ENCODE data around the gene HTR7.
"Not testable (repeated sequence)": the region's sequence is repeated elsewhere in the genome, so short reads cannot be mapped to it uniquely, and the experiment has no call there.

DNA sequence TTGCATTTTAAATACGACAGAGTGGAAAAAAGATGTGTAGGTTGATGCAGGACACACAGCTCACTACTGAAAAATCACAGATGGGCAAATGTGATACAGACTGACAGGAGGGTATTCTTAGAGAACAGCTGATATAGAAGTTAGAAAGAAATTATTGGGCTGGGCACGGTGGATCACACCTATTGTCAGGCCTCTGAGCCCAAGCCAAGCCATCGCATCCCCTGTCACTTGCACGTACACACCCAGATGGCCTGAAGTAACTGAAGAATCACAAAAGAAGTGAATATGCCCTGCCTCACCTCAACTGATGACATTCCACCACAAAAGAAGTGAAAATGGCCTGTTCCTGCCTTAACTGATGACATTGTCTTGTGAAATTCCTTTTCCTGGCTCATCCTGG is 50.7 kb downstream of the HTR7 start:
- TF ChIP-seq, protein P1, sequence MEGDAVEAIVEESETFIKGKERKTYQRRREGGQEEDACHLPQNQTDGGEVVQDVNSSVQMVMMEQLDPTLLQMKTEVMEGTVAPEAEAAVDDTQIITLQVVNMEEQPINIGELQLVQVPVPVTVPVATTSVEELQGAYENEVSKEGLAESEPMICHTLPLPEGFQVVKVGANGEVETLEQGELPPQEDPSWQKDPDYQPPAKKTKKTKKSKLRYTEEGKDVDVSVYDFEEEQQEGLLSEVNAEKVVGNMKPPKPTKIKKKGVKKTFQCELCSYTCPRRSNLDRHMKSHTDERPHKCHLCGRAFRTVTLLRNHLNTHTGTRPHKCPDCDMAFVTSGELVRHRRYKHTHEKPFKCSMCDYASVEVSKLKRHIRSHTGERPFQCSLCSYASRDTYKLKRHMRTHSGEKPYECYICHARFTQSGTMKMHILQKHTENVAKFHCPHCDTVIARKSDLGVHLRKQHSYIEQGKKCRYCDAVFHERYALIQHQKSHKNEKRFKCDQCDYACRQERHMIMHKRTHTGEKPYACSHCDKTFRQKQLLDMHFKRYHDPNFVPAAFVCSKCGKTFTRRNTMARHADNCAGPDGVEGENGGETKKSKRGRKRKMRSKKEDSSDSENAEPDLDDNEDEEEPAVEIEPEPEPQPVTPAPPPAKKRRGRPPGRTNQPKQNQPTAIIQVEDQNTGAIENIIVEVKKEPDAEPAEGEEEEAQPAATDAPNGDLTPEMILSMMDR (IDR thresholded peaks at IDR 0.05), result not testable (repeated sequence)
- TF ChIP-seq POLR2A (IDR thresholded peaks at IDR 0.05), result not testable (repeated sequence)
